Prostate gland (tissue), 2 donors: Measurements from ENCODE around the gene TMEM30A. TPM values are rescaled to one million over a fixed set of nuclear protein-coding genes. Genes with fewer than 3 reads are reported as not detected.
A peak's percentile ranks its signal among the peaks of the same experiment; 100 is the strongest.

Source experiments
- DNase-seq: peaks from one replicate; pipeline ENCODE4 v3.0.0-alpha.2; 2019; ENCODE audit warnings: low spot score
- H3K27ac ChIP-seq, 2 donors: fragments of 200-600 bp; sonication (generic); 2 replicates each; pipeline ENCODE4 v1.5.1; 2017 to 2019
- H3K27me3 ChIP-seq: fragments of 200-600 bp; sonication (generic); replicated peaks from 2 replicates; pipeline ENCODE4 v1.5.1; 2019; ENCODE audit not compliant: insufficient read depth
- H3K36me3 ChIP-seq, 2 donors: fragments of 200-600 bp; sonication (generic); 1 replicate in 1 of 2; 2 replicates in 1 of 2; pipeline versions ENCODE4 v1.5.1 to v1.8.1; 2017 to 2019
- H3K4me1 ChIP-seq: fragments of 200-600 bp; sonication (generic); replicated peaks from 2 replicates; pipeline ENCODE4 v1.5.1; 2019
- H3K4me3 ChIP-seq, 2 donors: fragments of 200-600 bp; sonication (generic); 2 replicates each; pipeline ENCODE4 v1.5.1; 2017 to 2019
- H3K9me3 ChIP-seq: fragments of 200-600 bp; sonication (generic); 2 replicates; pipeline ENCODE4 v1.5.1; 2017
- CTCF ChIP-seq, 4 experiments: fragments of 200-600 bp in 2 of 4; fragments of 450-650 bp in 2 of 4; sonication (generic) in 2 of 4; IDR thresholded peaks; 1 replicate in 3 of 4; 2 replicates in 1 of 4; pipeline ENCODE4 v1.5.1; 2016 to 2019; ENCODE audit warnings: antibody characterized with exemption in 4 of 4, mild to moderate bottlenecking in 2 of 4, moderate library complexity in 2 of 4
- POLR2A ChIP-seq: fragments of 450-650 bp; IDR thresholded peaks from one replicate; pipeline ENCODE4 v1.6.1; 2016; ENCODE audit warnings: antibody characterized with exemption, mild to moderate bottlenecking
- POLR2AphosphoS5 ChIP-seq: sonication (generic); formaldehyde crosslinking; IDR thresholded peaks from one replicate; pipeline ENCODE4 v1.6.1; 2017; ENCODE audit warnings: antibody characterized with exemption
- WGBS: methylation state at CpG from one replicate; pipeline ENCODE4 v1.1.5; 2018; 5-methylcytosine and 5-hydroxymethylcytosine counted together
- intact Hi-C: fragments of 100-400 bp; cut with DNase I; formaldehyde crosslinking; loops from one replicate; pipeline ENCODE4 v1.14.2; 2022
- total RNA-seq, 2 donors: library from RNA; depleted of rRNA; stranded (reverse); fragments of >200 nt; gene quantifications; one replicate each; pipeline ENCODE4 v1.1.0, GENCODE V29; 2016

Gene TMEM30A
- total RNA-seq, 2 donors from 2014 or later = 60.5 to 82.3 TPM

GRCh38 chr6:75301537-75301936 lies 16.9 kb upstream of the TMEM30A start:
- intact Hi-C loops = no loop called here
- H3K9me3 ChIP-seq = no peaks in the 10 kb centered on the region
- no peak overlapping the region for H3K27ac ChIP-seq
- no peaks in the 10 kb centered on the region for H3K27me3 ChIP-seq
- no peak for DNase-seq
- H3K4me3 ChIP-seq = no peak overlapping the region
- TF ChIP-seq CTCF (IDR thresholded peaks at IDR 0.05) (no peak), POLR2A (no peak), POLR2AphosphoS5 (no peak)
- H3K4me1 ChIP-seq = no peaks in the 10 kb centered on the region
- no peaks in the 10 kb centered on the region for H3K36me3 ChIP-seq

- no peak for DNase-seq
- no peaks in the 10 kb centered on the region for H3K36me3 ChIP-seq
- intact Hi-C loops = no loop called here
- no peaks in the 10 kb centered on the region for H3K4me1 ChIP-seq
- no peaks in the 10 kb centered on the region for H3K27me3 ChIP-seq
- no peaks in the 10 kb centered on the region for H3K9me3 ChIP-seq
- TF ChIP-seq POLR2A = no peak
- WGBS = 97% methylated on average over 2 of the region's 2 CpGs
- H3K4me3 ChIP-seq = no peak overlapping the region
- no peak overlapping the region for H3K27ac ChIP-seq
Measured at GRCh38 chr6:75301088-75301487, 16.5 kb upstream of the TMEM30A start.

GRCh38 chr6:75300531-75300855 lies 15.9 kb upstream of the TMEM30A start:
- TF ChIP-seq CTCF (IDR thresholded peaks at IDR 0.05) = no peak
- TF ChIP-seq POLR2AphosphoS5 = no peak
- no peak for TF ChIP-seq POLR2A

GRCh38 chr6:75299801-75300530 lies 15.4 kb upstream of the TMEM30A start:
- Histone ChIP-seq H3K4me3 (no peak overlapping the region), H3K27me3 (no peaks in the 10 kb centered on the region), H3K36me3 (no peaks in the 10 kb centered on the region), H3K4me1 (no peaks in the 10 kb centered on the region), H3K27ac (no peak overlapping the region), H3K9me3 (no peaks in the 10 kb centered on the region)
- TF ChIP-seq POLR2A = no peak
- TF ChIP-seq POLR2AphosphoS5 = no peak
- TF ChIP-seq CTCF (IDR thresholded peaks at IDR 0.05) = no peak
- no peak for DNase-seq
- intact Hi-C loops = no loop called here
- WGBS = 72% methylated on average over 2 of the region's 2 CpGs

More at GRCh38 chr6:75300531-75300855, 15.9 kb upstream of the TMEM30A start:
- Histone ChIP-seq H3K4me1 (no peaks in the 10 kb centered on the region), H3K27ac (no peak overlapping the region), H3K27me3 (no peaks in the 10 kb centered on the region), H3K9me3 (no peaks in the 10 kb centered on the region), H3K4me3 (no peak overlapping the region), H3K36me3 (no peaks in the 10 kb centered on the region)
- no peak for DNase-seq
- 34% methylated on average over 1 of the region's 1 CpG for WGBS
- intact Hi-C loops = no loop called here

- DNase-seq = no peak
- no peaks in the 10 kb centered on the region for H3K4me1 ChIP-seq
- TF ChIP-seq CTCF (IDR thresholded peaks at IDR 0.05) = peak; percentile 54 to 80 (median 78)
- TF ChIP-seq POLR2AphosphoS5 = peak; percentile 19
- no peak for TF ChIP-seq POLR2A
- intact Hi-C loops = no loop called here
- H3K27me3 ChIP-seq = no peaks in the 10 kb centered on the region
- no peaks in the 10 kb centered on the region for H3K9me3 ChIP-seq
- 15% methylated on average over 3 of the region's 3 CpGs for WGBS
- H3K4me3 ChIP-seq = no peak overlapping the region
- H3K27ac ChIP-seq = no peak overlapping the region
- H3K36me3 ChIP-seq = no peaks in the 10 kb centered on the region
Measured at GRCh38 chr6:75296811-75297779, 12.5 kb upstream of the TMEM30A start.
